ENCODE measurements around the gene CDH4.

The CDH4 gene

DNA sequence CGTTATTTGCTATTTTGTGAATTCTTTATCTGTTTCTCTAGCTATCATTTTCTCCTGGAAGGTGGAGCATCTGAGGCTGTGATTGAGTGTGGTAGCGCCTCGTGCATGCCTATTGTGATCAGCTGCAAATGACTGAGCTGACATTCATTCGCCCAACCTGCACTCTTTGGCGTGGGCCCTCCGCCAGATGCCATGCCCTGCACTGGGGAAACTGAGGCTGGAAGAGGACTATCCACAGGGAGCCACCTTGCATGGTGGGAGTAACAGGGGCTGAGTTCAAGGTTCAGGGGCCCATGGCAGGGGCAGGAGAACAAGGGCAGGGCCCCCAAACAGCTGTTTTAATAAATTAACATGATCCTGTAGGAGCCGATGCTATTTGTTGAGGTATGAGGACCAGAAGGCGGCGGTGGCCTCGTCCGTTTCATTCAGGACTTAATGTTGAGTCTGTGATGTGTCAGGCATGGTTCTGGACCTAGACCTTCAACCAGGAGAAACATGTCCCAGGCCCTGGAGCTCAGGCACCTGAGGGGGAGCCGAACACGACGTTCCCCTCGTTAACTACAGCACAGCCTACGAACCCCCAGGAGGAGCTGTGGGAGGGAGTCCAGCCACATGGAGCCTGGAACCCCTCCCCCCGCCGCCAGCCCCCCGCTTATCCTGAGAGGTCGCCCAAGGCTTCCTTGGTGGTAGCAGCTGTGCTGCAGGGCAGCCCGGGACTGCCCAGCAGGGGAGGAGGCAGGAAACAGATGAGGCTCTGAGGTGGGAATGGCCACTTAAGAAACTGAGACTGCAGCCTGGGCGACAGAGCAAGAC lies 242.9 kb downstream of the CDH4 start:
- DNase-seq (ENCODE audit: low read depth) = no peak

DNA sequence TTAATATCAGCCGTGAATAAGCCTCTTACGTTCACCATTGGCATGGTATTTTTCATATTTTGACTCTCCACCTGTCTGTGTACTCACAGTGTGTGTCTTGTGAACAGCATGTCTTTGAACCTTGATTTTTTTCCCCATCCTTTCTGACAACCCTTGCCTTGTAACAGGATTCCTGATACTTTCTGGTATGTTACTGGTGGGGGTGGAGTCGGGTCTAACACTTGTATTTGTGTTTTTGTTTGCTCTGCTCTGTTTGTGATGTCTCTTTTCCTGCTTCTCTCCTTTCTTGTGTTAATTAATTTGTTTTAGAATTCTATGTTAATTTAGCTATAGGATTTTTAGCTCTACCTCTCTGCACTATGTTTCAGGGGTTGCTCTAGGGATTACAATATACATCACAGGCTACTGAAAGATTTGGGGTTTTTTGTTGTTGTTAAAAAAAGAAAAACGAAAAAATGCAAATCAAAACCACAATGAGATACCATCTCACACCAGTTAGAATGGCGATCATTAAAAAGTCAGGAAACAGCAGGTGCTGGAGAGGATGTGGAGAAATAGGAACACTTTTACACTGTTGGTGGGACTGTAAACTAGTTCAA lies 245.1 kb downstream of the CDH4 start:
- DNase-seq (ENCODE audit: low read depth) = no peak

DNA sequence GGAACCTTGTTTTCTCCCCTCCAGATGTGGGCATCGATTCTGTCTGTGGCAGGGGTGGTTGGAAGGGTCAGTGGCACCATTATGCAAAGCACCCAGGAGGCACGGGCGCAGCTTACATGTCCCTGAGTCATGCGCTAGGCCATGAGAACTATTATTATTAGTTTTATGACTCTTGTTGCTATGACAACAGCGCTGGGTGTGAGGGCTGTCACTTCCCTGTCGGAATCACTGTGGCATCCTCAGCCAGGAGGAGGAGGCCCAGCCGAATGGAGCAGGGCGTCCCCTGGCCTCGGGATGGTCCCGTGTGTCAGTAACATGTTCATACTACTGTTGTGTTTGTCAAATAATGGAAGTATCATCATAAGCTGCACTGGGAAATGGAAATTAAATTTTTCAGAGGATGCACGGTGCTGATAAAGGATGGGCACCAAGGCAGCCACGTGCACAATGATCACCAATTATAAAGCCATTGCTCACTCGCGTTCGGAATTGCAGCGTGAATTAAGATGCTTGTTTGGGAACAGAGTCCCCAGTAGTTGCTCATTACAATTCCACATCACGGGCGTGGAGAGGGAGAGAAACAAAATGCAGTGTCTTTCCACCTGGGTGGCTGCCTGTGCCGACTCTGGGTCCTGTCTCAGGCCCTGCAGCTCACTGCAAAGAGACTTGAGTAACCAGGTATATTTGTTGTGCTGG lies 247.9 kb downstream of the CDH4 start:
- peak; percentile 75 for DNase-seq (ENCODE audit: low read depth)

DNA sequence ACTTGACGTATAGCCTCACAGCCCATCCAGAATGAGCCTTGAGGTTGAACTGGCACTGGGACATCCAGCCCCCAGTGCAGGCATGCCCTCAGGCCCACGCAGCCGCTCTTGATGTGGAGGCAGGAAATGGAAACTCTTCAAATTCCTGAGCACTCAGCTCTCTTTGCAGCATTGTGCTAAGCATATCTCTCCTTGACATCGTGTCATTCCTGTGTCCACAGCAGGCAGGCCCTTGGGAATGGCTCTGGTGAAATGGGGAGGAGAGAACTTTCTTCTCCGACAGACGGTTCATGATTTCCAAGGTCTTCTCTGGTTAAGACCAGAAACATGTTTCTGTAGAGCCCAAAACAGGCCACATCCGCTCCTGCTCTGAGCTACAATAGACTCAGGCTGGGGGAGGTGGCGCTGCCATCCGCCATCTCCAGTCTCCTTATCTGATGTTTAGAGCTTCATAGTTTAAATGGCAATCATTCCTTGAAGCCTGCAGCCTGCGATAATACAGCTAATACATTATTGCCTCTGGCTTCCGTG lies 248.8 kb downstream of the CDH4 start:
- DNase-seq (ENCODE audit: low read depth) = peak; percentile 27

DNA sequence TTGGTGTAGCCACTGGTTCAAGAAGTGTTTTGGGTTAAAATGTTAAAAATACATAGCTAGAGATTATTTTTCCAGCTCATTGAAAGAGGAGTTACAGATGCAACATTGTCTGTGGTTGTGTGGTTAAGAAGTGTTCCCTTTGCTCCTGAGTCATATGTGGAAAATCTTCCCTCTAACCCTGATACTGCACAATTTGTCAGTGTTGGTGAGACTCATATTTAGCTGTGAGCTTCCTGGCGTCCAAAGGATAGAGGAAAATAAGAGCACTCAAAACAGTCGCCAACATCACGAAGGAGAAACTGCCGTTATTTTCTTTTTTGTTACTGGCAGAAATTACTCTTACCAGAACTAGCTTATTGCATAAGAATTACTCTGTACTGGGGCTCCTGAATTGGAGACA lies 250.4 kb downstream of the CDH4 start:
- peak; percentile 31 for DNase-seq (ENCODE audit: low read depth)

DNA sequence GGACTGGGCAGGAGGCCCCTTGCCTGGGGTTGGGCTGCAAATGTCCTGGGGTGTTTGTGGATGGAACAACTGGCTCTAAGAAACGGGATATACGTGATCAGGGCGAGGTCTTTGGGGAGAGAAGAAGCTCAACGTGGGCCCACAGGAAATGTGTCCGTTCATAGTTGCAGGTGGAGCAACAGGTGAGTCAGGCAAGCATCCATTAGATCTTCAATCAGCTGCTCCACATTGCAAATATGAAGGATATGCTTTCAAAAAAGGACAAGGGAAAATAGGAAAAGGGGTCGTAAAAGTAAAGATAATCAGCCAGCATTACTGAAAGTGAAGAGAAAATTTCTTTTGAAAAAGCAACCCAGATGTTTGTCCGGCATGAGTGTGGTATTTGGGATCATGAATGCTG lies 251.0 kb downstream of the CDH4 start:
- no peak for DNase-seq (ENCODE audit: low read depth)

DNA sequence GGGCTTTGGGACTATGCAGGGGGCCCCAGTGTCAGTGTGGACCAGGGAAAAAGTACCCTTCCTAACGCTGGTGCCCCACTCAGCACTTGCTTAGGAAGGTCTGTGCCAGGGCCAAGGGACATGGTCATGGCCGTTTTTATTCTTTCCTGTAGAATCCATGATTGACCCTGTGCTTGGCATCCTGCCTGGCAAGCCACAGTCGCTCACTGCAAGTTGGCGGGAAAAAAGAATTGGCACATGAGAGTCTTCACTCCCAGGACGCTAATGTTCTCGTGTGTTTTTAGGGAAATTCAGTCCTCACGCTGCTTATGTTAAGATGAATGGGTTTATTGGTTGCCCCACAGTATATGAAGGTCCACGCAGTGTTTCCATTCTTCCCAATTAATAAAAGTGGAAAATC lies 253.4 kb downstream of the CDH4 start:
- no peak for DNase-seq (ENCODE audit: low read depth)

DNA sequence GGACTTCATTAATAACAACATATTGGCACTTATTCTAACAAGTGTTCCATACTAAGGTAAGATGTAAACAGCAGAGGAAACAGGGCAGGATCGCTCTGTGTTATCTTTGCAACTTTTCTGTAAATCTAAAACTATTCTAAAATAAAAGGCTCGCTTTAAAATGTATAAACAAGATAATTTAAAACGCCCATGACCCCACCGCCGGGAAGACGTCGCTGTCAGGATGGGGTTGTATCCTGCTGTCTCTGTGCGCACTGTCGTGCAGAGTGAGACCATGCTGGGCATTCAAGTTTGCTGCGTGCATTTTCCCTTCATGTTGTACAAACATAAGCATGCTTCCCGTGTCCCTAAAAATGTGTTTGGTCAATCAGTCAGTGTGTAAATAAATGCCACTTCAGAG lies 255.7 kb downstream of the CDH4 start:
- DNase-seq (ENCODE audit: low read depth) = no peak

DNA sequence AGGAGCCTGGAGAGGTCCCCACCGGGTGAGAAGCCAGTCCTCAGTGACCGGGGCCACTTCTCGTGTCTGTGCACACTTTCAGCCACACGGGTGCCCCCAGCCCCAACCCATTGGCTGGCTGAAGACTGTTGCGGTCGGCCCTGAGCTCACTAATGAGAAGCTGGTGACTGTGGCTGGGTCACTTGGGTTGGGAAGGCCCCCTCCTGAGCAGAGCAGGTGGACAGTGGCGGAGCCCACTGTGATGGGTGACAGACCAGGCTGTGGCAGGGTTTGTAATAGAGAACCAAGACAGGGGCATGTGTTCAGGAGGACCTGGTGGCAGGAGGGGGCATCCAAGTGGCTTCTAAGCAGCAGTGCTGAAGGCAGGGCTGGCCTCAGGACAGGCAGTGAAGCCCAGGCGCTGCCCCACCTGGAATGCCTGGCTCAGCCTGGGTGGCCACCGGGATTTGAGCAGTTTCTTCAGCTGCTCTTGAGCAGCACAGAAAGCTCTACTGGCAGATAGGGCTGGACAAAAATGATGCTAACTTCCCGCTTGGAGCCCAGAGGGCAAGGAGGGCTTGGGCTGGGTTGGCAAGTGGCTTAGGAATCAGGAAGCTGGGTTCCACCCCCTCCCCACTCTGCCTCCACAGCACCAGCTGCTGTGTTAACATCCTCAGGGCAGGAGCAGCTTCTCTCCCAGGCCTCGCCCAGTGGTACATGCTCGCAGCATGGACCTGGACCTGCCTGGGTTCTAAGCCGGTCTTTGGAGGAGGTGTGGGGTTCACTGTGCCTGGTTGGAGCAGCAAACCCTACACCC lies 256.4 kb downstream of the CDH4 start:
- DNase-seq (ENCODE audit: low read depth) = no peak

DNA sequence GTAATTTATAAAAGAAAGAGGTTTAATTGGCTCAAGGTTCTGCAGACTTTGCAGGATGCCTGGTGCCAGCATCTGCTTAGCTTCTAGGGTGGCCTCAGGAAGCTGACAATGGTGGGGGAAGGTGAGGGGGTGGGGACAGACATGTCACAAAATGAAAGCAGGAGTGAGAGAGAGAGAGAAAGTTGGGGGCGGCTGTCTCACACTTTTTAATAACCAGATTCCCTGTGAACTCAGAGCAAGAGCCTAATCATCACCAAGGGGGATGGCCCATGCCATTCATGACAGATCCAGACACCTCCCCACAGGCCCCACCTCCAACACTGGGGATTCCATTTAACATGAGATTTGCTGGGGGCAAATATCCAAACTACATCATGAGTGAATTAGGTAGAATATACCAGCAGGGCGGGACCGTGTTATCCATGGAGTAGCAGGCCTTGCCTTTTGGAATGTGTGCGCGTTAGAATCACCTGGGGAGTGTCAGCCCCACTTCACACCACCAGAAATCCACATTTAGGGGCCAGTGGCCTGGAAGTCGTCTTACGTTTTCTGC lies 258.8 kb downstream of the CDH4 start:
- DNase-seq (ENCODE audit: low read depth) = no peak

DNA sequence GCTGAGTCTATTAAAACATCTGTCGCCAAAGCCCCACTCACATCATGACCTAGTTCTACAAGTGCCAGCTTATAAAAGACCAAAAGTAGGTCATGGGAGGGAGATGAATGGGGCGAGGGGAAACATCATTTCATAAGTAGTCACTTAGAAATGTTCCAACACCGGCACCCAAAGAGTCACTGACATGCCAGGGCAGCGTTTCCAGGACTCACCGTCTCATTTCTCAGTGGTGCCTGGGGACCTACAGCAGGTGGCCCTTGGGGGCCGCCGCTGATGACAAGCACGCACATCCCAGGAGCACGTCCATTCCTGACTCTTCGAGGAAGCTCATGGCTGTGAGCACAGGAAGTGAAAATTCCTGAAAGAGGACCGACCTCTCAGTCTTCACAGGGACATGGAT lies 260.4 kb downstream of the CDH4 start:
- no peak for DNase-seq (ENCODE audit: low read depth)

DNA sequence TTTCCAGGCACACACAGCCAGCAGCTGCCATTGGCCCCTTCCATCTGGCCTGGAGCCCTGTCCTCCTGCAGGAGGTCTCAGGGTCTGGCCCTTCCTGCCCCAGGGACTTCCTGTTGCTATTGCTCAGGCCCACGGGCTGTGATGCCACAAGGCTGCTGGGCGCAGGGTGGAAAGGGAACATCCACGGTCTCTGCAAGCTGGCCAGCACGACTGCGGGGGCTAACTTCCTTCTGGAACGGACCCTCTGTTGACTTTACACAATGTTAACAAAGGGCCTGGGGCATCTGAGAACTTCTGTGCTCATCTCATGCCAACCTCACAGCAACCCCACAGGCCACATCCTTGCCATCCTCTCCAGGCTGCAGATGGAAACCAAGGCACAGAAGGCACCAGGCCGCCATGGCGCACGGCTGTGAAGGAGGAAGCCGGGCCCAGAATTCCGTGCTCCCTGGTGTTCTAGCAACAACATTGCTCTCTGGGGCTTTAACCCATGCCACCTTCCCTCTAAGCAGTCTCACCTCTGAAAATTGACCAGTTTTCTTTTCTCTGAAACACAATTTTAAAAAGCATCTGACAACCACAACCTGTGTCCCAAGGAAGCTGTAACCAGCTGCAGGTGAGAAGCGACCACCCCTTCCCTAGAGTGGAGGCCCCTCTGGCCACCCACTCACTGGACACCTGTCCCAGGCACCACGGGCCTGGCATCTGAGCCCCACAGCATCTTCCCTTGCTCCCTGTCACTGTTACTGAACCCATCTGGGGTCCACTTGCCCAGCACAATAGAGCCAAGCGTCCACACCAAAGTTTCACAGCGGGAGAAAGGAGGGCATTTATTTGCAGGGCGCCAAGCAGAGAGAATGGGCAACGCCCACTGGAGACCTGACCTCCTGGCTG lies 261.3 kb downstream of the CDH4 start:
- no peak for DNase-seq (ENCODE audit: low read depth)

DNA sequence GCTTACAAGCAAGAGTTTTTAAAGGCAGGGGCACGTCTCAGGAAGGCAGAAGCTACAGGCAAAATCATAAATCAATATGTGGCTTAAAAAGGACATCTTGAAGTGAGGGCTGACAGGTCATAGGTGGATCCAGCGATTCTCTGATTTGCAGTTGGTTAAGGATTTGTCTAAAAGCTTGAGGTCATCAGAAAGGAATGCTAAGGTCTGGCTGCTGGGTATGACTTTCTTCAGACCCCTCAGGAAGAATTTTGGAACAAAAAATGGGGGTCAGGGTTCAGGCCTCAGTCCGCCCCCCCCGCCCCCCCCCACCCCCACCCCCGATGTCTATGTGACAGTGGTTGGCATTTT lies 261.9 kb downstream of the CDH4 start:
- no peak for DNase-seq (ENCODE audit: low read depth)

DNA sequence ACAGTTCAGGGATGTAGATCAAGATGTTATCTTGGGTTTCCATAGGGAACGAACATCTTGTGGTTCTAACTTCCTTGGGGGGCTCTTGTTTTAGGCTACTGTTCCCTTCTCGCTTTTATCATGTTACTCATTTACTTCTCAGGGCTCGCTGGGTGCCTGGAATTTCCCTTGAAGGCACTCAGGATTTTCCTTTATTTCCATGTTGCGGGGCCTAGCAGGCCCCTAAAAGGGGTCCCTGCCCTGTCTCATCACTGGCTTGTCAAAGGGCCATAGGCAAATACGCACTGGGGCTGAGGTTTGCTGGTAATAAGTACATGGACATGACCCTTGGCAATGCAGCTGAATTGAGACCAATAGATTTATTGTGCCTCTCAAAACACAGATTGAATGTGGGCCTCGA lies 262.3 kb downstream of the CDH4 start:
- DNase-seq (ENCODE audit: low read depth) = no peak

DNA sequence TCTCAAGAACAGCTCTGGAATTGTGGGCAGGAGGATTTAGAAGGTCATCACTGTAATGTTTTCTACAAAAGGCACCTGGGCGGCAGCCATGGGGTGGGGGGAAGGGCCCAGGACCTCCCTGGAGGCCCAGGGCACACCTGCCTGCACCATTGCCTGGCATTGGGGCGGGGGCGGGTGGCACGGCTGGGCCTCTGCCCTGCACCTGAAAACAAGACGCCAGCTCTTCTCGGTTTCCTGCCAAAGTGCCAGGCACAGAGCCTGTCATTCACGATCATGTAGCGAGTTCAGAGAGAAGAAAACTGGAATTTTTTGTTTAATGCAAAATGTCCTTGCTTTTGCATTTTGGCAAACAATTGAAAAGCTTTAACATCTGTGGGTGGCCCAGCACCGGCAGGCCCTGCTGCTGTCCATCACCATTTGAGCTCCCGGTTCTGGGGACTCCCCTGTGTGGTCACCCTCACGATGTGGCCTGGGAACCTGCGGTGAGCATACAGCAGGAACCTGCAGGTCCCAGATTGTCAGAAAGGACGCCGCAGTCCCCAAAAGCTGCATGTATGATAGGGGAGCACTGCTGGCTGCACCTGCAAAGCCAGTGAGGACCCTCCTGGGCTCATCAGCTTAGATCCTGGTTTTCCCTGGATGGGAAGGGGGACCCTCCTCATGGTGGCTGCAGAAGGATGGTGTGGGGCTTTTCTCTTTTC lies 262.9 kb downstream of the CDH4 start:
- no peak for DNase-seq (ENCODE audit: low read depth)

DNA sequence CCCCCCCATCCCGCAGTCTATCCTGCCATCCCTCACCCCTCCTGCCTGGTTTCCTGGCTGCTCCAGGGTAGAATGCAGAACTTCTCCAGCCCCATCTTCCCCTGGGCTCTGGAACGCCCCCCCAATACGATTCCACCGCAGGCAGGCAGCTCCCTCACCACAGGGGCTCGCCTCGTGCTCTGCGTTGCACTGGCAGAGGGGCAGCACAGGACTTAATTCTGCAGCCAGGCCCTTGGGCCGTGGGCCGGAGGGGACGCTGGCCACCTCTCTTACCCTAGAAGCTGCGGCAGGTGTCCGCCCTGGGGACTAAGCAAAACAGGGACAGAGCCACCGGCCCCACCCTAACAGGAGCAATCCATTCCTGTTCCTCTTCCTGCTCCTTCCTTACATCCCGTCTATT lies 263.9 kb downstream of the CDH4 start:
- DNase-seq (ENCODE audit: low read depth) = no peak

DNA sequence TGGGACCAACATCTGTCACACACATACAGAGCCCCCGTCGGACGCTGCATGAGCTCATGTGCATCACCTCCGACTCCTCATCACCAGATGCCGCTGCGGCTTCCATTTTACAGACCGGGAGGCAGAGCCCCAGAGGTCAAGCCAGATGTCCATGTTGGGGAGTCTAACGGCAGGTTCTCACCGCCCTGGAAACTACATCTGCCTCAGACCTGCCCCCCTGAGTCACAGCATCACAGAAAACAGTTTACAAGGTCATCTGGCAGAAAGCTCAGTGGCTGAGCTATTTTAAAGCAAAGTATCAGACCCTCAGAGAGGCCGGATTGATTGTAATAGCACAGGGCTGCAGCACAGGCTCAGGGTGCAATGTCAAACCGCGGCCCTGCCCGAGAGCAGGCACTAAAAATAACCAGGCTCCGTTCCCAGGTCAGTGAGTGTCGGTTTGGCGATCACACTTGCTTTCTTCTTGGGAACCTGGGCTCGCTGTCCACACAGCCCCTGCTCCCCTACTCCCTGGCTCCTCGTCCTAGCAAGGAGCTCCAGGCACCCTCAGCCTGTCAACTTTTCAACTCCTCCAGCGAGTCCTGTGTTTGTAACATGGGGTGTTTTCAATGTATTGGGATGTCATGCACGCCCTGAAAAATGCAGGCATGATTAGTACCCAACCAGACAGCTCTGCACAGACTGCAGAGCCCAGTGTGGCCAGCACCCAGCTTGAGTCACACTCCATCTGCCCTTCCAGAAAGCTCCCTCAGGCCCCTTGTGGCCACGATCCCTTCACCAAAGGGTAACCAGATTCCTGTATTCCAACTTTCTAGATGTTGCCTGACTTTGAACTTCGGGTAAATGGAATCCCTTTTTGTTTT lies 264.5 kb downstream of the CDH4 start:
- peak; percentile 31 for DNase-seq (ENCODE audit: low read depth)

DNA sequence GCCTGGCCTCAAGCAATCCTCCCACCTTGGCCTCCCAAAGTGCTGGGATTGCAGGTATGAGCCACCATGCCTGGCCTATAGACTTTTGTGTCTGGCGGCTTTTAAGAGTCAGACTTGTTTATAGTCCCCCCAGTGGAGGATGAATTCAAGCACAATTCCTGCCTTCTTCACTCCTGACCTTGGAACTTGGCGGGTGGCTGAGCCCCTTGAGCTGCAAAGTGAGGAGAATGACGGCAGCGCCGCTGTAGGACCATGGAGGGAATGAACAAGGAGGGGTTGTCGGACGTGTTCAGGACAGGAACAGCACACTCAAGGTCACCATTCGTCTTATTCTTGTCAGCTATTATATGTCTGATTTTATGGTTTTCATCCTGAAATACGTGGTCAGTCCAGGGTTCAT lies 265.4 kb downstream of the CDH4 start:
- no peak for DNase-seq (ENCODE audit: low read depth)

DNA sequence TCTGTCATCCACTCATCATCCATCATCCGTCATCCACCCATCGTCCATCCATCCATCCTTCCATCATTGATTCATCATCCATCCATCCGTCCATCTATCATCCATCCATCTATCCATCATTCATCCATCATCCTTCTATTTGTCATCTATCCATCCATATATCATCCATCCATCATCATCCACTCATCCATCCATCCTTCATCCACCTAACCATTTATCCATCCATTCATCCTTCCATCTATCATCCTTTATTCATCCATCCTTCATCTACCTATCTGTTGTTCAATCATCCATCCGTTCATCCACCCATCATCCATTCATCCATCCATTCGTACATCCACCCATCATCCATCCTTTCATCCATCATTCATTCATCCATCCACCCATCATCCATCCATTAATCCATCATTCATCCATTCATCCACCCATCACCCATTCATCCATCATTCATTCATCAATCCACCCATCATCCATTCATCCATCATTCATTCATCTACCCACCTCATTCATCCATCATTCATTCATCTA lies 266.4 kb downstream of the CDH4 start:
- DNase-seq (ENCODE audit: low read depth) = no peak
